DOHH2 (cell line): Measurements from ENCODE around the gene PDE4A.

Experiments
- CTCF ChIP-seq: fragments of 200-600 bp; sonication (generic); IDR thresholded peaks from one replicate; pipeline ENCODE4 v1.5.1; 2014; ENCODE audit warnings: antibody characterized with exemption, mild to moderate bottlenecking, low read depth, low read length; ENCODE audit not compliant: poor library complexity, severe bottlenecking
- EZH2phosphoT487 ChIP-seq: fragments of 200-600 bp; sonication (generic); IDR thresholded peaks from 2 replicates; pipeline ENCODE4 v1.6.1; 2017; ENCODE audit warnings: borderline replicate concordance, mild to moderate bottlenecking, antibody characterized with exemption, low read length, moderate library complexity, mixed read lengths

DNA sequence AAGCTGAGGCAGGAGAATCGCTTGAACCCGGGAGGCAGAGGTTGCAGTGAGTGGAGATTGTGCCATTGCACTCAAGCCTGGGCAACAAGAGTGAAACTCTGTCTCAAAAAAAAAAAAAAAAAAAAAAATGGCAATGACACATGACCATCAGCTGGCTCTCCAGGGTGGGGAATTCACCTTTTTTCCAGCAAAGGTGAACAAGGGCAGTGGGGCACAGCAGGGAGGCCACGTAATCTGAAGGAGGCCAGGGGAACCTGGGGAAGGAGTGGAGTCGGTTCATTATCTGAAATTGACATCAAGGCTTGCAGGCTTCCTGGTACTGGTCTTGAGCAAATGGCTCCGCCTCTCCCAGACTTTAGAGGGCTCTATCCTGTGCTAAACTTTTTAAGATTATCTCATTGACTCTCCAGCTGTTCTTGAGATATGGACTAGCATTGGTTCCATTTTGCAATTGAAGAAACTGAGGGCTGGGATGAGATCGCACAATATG, 54.7 kb downstream of the PDE4A start:
- TF ChIP-seq CTCF (no peak), EZH2phosphoT487 (no peak)
